ENCODE data around the gene KIAA1191. TPM values are rescaled to one million over a fixed set of nuclear protein-coding genes. Genes with fewer than 3 reads are reported as not detected.
A peak's percentile ranks its signal among the peaks of the same experiment; 100 is the strongest.

KIAA1191 gene
- polyA plus RNA-seq, 1 experiment = 98.3 TPM

DNA sequence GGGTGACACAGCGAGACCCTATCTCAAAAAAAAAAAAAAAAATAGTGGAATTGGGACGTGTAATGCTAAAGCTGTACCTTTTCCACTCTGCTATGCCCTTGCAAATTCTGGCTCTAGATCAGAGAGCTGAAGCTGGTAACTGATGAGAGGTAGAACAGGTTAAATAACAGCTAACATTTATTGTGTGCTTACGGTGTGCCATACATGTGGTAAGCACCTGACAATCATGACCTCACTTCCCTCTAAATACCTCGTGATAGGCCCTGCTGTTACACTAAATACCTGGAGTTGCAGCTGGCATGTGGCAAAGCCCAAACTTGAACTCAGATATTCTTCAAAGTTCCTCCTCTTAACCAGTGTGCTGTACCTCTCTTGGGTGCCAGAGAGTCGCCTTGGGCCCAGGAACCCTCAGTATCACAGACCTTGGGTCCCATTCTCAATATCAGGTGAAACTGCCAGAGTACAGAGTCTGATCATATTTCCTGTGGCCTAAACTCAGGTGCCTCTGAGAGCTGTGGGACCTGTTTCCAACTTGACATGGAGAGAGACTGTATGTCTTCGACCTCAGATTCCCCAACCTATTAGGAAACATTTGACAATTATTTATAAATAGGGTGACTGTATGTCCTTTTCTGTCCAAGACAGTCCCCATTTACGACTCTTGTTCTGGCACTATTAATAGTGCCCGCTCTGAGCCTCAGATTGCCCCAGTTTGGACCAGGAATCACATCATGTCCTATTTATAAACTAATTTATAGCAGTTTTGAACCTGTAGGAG is 8.6 kb upstream of the KIAA1191 start:
- ChIA-PET POLR2A (no interaction called here), CTCF (no interaction called here)
- Histone ChIP-seq H3K27ac (ENCODE audit: low read depth, low read length) (no peak overlapping the region), H3K27me3 (ENCODE audit: control insufficient read depth, insufficient read depth, low read length) (no peaks in the 10 kb centered on the region), H3K4me3 (ENCODE audit: low read depth, low read length) (no peak overlapping the region), H3K9me3 (ENCODE audit: control insufficient read depth, insufficient read depth, low read length) (no peaks in the 10 kb centered on the region)
- TF ChIP-seq, protein P1, sequence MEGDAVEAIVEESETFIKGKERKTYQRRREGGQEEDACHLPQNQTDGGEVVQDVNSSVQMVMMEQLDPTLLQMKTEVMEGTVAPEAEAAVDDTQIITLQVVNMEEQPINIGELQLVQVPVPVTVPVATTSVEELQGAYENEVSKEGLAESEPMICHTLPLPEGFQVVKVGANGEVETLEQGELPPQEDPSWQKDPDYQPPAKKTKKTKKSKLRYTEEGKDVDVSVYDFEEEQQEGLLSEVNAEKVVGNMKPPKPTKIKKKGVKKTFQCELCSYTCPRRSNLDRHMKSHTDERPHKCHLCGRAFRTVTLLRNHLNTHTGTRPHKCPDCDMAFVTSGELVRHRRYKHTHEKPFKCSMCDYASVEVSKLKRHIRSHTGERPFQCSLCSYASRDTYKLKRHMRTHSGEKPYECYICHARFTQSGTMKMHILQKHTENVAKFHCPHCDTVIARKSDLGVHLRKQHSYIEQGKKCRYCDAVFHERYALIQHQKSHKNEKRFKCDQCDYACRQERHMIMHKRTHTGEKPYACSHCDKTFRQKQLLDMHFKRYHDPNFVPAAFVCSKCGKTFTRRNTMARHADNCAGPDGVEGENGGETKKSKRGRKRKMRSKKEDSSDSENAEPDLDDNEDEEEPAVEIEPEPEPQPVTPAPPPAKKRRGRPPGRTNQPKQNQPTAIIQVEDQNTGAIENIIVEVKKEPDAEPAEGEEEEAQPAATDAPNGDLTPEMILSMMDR (IDR thresholded peaks at IDR 0.05; ENCODE audit: low read depth, low read length) = no peak
- DNase-seq (ENCODE audit: low read depth, low spot score) = no peak

DNA sequence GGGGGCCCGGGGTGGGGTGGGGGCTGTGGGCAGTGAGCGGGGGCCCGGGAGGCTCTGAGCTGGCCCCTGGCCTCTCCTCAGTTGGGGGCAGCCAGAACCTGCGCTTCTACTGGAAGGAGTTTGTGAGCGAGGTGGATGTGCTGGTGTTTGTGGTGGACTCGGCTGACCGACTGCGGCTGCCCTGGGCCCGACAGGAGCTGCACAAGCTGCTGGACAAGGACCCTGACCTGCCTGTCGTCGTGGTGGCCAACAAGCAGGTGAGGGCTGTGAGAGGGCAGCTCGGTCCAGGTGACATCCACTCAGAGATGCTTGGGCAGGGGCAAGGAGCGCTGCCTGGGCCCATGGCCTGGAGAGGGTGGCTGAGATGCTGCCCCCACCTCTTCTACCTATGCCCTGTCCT is 7.2 kb upstream of the KIAA1191 start:
- ChIA-PET POLR2A (no interaction called here), CTCF (interaction anchor here (1.1 kb wide), 1 partner anchor 278 kb away, joined by 3 read pairs; the partner anchor contains the start of gene TSPAN17)
- Histone ChIP-seq H3K4me3 (ENCODE audit: low read depth, low read length) (no peak overlapping the region), H3K27me3 (ENCODE audit: control insufficient read depth, insufficient read depth, low read length) (no peaks in the 10 kb centered on the region), H3K9me3 (ENCODE audit: control insufficient read depth, insufficient read depth, low read length) (no peaks in the 10 kb centered on the region), H3K27ac (ENCODE audit: low read depth, low read length) (no peak overlapping the region)
- no peak for DNase-seq (ENCODE audit: low read depth, low spot score)
- TF ChIP-seq, protein P1 (IDR thresholded peaks at IDR 0.05; ENCODE audit: low read depth, low read length) = no peak

DNA sequence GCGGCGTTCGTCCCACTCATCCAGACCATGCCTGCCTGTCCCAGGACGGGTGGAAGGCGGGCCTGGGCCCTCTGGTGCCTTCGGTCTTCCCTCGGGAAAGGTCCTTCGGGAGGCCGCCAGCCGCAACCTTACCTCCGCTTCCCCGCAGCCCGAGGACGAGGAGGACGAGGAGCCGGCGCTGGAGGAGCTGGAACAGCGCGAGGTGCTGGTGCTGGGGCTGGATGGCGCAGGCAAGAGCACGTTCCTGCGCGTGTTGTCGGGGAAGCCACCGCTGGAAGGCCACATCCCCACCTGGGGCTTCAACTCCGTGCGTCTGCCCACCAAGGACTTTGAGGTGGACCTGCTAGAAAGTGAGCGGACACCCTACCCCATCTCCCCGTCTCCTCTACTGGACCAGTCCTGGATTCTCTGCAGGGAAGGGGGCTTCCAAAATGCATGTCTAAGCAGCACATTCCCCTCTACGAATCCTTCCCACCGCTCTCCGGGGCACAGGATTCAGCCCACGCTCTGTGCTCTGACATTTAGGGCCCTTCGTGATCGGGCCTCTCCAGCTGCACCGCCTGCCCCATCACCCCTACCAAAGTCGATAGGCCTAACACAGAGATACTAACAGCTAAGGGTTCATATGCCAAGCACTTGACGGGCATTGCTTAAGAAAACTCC is 4.8 kb upstream of the KIAA1191 start:
- Histone ChIP-seq H3K27me3 (ENCODE audit: control insufficient read depth, insufficient read depth, low read length) (no peaks in the 10 kb centered on the region), H3K27ac (ENCODE audit: low read depth, low read length) (peak overlapping the region; percentile 47), H3K4me3 (ENCODE audit: low read depth, low read length) (peak overlapping the region; percentile 75), H3K9me3 (ENCODE audit: control insufficient read depth, insufficient read depth, low read length) (peaks cover under 1% of the 10 kb centered on the region; the same call in 1 of the 2 replicates)
- ChIA-PET POLR2A (no interaction called here), CTCF (no interaction called here)
- TF ChIP-seq, protein P1 (IDR thresholded peaks at IDR 0.05; ENCODE audit: low read depth, low read length) = no peak
- DNase-seq (ENCODE audit: low read depth, low spot score) = no peak

DNA sequence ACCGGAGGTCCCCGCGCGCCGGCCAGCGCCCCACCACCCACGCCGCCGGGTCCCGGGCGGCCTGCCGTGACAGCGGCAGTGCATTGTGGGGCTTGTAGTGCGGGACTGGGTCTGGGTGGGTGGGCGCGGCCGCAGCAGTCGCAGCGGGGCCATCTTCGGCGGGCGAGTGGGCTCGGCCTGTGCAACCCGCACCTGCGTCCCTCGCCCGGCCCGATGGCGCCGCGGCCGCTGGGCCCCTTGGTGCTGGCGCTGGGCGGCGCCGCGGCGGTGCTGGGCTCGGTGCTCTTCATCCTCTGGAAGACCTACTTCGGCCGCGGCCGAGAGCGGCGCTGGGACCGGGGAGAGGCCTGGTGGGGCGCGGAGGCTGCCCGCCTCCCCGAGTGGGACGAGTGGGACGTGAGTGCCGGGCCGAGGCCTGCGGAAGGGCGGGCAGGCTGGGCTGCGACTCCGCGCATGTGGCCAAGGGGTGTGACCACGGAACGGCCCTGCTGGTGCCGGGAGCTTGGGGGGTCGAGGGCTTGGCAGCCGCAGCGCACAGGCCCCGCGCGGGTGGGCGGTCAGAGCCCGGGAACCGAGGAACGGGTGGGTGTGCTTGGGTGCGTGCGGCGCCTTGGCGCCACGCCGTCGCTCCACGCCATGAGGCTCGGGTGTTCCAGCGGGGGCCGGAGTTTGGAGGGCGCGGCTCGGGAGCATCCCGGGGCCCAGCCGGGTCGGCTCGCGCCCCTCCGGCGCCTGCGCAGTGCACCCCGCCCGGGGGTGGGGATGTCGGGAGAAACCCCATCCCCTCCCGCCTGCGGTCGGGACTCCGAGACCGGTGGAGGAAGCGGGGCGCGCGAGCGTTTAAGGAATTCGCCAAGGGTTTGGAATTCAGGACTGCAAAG is 4.0 kb upstream of the KIAA1191 start, which contains the start of gene ARL10:
TSS of gene ARL10 (plus strand) at position 137 of the 881 bp plus-strand sequence. CDS start at position 214, 77 bp downstream.
- Histone ChIP-seq H3K27me3 (ENCODE audit: control insufficient read depth, insufficient read depth, low read length) (no peaks in the 10 kb centered on the region), H3K9me3 (ENCODE audit: control insufficient read depth, insufficient read depth, low read length) (peaks cover 4% of the 10 kb centered on the region; the same call in 1 of the 2 replicates), H3K27ac (ENCODE audit: low read depth, low read length) (peak within 1 kb of the TSS; percentile 47), H3K4me3 (ENCODE audit: low read depth, low read length) (peak within 1 kb of the TSS; percentile 75)
- ChIA-PET CTCF (no interaction called here), POLR2A (no interaction called here)
- DNase-seq (ENCODE audit: low read depth, low spot score) = no peak
- TF ChIP-seq, protein P1 (IDR thresholded peaks at IDR 0.05; ENCODE audit: low read depth, low read length) = no peak
